Heart left ventricle (tissue), 13 donors: ENCODE data around the gene USP1.

Experiments used
- CTCF ChIP-seq, 12 donors: fragments of 200-600 bp; sonication (generic) in 4 of 12; IDR thresholded peaks; one replicate each; pipeline versions ENCODE4 v1.5.0 to v1.8.0; 2018 to 2022; ENCODE audit warnings: antibody characterized with exemption in 12 of 12, mild to moderate bottlenecking in 5 of 12
- POLR2A ChIP-seq, 2 donors: fragments of 450-650 bp; IDR thresholded peaks; one replicate each; pipeline ENCODE4 v1.6.1; 2017; ENCODE audit warnings: antibody characterized with exemption in 2 of 2, mild to moderate bottlenecking in 2 of 2, moderate library complexity in 2 of 2
- donor health status: ischemic (EF 13 %, LVEDD 7.1; RV severe dilation, severe dysfunction).
- donor health status: DM: no; HTN: yes; CAD: no.
- donor health status: DM: no; HTN: no; CAD: no.
- donor health status: ischemic (EF 25% LVEDD 6.9; RV normal size, moderate dysfunction).
- donor health status: ischemic (EF 25% LVEDD 5.7; RV mildly dilated, moderate dysfunction).
- donor health status: ischemic (EF 35%, LVEDD 5.7; RV mildly dilated, moderate dysfunction).
- donor health status: nonischemic (EF 11% LVEDD 7.7; RV severe dilation, severe dysfunction).
- donor health status: DM: yes; HTN: yes; CAD: no.
- donor health status: PGD.
- donor health status: ischemic (EF 29% LVEDD 5.4; RV normal size, mild dysfunction).
- donor health status: nonischemic (EF 23%, LVEDD 6.1; RV moderate dilation, normal function).

GRCh38 chr1:62448221-62448933, 11.5 kb downstream of the USP1 start:
- TF ChIP-seq POLR2A (IDR thresholded peaks at IDR 0.05) (no peak), CTCF (IDR thresholded peaks at IDR 0.05) (no peak)
